Fibroblast of skin of scalp (primary cell): ENCODE results near the gene SYTL5.

ENCODE experiments used
- DNase-seq: peaks from one replicate; pipeline ENCODE4 v3.0.0-alpha.2; 2013

SYTL5 gene

DNA sequence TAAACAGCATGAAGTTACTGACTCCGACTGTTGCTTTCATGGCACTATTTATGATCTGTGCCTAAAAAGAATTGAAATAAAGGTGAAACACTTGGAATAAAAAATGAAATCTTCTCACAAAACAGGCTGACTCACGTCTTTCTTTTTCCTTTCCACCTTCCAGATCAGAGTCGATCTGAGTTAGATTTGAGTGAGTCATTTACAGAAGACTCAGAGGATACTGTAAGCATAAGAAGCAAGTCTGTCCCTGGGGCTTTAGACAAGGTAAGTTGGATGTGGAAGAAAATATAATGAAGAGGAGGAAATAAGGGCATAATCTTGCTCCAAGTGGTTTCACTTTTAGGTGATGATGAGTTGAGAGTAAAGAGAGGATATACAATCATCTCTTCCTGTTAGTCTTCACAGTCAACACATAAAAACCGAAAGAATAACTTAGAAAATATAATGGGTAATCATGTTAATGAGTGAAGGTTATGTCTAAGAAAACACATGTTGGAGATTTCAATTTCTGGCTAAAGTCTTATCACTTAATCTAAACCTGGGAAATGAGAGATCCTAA is 89.7 kb downstream of the SYTL5 start:
- no peak for DNase-seq

DNA sequence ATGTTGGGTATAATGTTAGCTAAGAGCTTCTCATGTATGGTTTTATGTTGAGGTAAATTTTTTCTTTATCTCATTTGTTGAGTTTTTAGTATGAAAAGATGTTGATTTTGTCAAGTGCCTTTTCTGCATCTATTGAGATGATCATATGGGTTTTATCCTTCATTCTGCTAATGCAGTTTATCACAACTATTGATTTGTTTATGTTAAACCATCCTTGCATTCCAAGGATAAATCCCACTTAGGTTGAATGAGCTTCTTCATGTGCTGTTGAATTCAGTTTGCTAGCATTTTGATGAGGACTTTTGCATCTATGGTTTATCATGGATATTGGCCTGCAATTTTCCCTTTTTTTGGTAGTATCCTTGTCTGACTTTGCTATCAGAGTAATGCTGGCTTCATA is 93.3 kb downstream of the SYTL5 start:
- DNase-seq, result no peak

DNA sequence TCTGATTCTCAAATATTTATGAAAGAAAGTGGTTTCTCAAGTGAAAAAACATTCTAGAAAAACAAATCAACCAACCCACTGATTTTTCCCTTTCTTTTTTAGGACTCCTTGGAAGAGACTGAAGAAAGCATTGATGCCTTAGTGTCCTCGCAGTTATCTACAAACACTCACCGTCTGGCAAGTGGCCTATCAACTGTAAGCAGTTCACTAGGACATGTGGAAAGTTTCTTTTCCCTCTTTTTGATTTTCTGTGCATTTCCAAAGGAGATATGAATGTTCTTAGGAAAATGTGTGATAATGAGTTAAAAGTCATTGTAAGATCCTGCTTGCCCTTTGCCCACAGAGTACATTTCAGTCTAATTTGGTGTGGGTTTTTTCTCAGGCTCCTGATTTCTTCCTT is 95.9 kb downstream of the SYTL5 start:
- no peak for DNase-seq

DNA sequence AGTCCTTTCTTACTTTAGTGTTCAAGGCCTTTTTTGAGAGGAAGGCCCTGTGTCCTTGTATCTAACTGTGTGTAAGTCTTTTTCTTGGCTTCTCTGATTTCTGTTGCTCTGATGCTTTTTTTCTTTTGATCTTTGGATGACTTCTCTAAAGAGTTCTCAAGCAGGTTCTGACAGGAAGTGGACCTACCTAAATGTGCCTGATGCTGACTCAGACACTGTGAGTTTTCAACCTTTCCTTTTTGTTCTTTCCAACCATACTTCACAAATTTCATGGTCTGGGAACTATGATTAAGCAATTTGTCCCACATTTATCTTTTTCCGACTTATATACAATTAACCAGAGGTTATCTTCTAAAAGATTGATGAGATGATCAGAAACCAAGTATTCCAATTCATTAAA is 96.5 kb downstream of the SYTL5 start:
- DNase-seq, result no peak

DNA sequence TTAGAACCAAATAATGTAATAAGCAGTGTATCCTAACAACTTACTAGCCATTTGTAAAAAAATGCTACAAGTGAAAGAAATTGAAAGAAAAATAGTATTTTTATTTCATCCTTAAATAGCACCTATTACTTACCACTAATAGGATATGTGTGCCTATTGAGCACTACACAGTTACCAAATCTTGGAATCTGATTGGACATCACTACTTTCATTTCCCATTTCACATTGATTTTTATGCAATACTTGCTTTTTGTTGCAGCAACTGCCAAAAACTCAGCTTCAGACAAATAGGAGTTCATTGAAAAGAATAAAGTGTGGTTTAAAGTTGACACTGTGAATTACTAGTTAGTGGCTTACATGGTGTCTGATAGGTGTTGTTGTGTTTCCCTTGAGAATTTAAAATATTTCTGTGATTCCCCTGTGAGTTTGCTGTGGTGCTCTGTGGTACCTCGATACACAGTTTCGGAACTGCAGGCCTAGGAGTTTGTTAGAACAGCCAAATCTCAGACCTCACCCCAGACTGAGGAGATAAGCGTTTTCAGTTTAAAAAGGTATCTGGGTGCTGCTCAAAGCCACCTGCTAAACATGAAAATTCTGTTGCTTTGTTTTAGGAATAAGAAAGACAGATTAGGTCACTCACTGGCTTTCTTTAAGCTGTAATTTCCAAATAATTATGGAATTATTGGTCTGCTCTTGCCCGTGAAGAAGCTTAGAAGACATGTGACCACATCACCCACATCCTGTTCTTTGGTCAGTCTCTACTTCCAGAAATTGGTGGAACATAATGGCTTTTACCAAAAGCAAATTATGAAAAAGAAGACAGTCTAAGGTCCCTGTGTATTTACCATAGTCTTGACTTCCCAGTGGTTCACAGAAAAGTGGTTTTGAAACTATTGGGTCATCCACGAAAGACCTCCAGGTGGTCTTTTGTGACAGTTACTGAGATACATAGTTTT is 97.8 kb downstream of the SYTL5 start:
- DNase-seq, result no peak

DNA sequence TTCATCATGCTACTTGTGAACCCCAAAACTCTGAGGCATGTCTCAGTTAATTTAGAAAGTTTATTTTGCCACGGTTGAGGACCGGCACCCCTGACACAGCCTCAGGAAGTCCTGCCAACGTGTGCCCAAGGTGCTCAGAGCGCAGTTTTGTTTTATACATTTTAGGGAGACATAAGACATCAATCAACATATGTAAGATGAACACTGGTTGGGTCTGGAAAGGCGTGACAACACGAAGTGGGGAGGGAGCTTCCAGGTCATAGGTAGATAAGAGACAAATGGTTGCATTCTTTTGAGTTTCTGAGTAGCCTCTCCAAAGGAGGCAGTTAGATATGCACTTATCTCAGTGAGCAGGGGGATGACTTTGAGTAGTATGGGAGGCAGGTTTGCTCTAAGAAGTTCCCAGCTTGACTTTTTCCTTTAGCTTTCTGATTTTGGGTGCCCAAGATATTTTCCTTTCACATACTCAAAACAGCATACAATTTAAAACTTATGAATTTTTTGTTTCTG is 98.9 kb downstream of the SYTL5 start:
- DNase-seq, result no peak

DNA sequence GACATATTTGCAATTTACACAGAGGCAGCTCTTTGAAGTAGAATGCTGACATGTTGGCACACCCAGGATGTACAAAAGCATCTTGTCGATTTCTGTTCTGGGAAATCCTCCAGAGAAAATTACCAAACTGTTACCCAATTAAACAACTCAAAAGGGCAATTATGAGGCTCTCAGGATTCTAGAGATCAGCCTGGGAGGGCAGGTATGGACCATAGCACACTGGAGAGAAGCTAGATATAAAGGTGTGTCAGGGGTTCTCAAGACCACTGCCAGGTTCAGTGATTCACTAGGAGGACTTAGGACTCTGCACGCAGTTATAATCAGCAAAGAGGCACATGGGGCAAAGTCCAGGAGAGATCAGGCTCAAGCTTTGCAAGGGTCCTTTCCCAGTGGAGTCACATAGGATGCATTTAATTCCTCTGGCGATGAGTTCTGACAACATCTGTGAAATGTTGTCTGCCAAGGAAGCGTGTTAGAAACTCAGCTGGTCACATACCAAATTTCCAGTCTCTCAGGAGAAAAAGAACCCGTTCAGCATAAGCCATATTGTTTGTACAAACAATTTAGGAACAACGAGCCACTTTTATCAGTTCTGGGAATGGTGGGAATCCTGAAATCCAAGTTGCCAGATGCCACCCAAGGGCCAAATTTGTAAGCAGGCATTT is 100.8 kb downstream of the SYTL5 start:
- no peak for DNase-seq

DNA sequence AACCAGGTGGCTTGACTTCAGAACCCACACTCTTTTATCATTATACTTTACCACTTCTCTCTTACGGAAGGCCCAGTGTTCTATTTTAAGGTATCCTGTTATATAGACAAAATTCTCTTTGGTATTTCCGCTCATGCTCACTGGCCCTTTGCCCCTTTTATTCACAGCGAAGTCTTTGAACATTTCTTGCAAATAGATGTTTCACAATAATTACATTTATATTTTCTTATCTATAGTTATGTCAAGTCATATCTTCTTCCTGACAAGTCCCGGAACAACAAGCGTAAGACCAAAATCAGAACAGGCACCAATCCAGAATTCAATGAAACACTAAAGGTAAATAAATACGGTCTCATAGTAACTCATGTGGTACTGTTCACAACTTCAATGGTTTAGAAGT is 102.0 kb downstream of the SYTL5 start:
- no peak for DNase-seq

DNA sequence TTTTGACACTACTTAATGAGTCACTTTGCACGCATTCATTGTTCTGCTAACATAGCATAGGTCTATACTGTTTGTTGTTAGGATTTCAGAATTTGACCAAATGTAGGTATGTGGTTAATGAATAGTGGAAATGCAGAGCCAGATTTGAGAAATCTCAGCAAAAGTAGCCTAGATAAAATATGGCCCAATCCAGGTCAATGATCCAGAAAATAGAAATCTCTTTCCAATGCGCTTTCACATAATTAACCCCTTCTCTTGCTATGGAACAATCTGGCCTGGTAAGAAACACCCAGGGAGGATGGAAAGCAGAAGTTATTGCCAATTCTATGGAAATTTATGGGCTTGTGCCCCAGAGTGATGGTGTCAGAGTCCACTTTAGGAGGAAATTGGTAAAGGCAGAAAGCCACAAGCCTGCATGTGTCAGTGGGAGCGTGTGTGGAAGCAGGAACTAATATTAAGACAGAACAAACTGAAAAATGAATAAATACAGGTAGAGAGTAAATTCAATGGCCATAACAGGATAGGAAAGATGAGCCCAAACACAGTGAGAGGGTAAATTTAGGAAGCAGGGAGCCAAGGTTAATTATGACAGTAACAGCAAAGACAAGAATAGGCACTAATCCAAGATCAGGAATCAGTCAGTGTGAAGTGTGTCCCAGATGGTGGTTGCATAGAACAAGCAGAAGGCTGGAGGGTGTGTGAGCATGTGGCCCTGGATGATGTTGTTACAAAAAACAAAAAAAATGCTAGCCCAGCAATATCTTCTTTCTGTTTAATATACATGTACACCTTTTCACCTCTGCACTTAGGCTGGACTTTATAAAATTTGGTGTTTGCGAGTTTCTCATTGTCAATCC is 102.9 kb downstream of the SYTL5 start:
- no peak for DNase-seq

DNA sequence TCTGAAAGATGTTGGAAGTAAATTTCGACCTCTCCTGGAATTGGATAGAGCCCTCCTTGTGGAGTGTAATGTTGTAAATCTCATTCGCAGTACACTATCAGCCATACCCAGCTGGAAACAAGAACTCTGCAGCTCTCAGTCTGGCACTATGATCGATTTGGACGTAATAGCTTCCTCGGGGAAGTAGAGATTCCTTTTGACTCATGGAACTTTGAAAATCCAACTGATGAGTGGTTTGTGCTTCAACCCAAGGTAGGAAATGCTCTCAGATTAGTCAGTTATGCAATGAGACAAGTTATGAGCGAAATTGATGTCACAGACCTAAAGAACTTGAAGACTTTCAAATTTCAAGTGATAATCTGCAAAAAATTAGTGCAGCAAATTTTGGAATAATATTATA is 103.9 kb downstream of the SYTL5 start:
- no peak for DNase-seq

DNA sequence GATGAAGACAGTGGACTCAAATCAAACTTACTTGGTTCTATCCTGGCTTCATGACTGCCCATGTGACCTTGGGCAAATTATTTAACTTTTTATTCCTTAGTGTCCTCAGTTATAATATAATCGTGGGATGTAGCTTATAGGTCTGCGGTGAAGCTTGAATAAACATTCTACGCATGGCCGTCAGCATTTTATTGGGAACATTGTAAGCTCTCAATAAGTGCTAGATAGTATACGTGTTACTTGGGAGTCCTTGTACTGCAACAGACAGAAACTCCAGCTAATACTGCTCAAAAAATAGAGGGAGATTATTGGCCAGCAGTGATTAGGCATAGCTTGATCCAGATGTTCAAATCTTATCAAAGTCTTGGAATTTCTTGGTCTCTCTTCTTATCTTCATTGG is 104.8 kb downstream of the SYTL5 start:
- no peak for DNase-seq

DNA sequence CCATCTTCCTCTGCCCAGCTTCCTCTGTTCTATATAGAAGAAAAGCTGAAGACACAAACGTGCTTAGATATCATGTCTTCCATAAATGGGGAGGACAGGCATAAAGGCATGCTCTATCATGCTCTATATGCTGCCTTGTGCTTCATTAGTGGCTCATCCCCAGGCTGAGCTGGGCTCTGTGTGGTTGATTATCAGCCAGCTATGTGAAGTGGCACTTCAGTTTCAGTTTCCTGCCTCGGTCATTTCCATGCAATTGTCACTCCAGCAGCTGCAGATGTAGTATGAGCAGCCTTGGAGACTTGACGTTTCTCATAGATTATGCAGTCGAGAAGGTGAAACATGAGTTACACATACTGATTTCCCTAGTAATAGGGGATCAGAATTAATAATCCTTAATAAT is 106.2 kb downstream of the SYTL5 start:
- DNase-seq, result no peak

DNA sequence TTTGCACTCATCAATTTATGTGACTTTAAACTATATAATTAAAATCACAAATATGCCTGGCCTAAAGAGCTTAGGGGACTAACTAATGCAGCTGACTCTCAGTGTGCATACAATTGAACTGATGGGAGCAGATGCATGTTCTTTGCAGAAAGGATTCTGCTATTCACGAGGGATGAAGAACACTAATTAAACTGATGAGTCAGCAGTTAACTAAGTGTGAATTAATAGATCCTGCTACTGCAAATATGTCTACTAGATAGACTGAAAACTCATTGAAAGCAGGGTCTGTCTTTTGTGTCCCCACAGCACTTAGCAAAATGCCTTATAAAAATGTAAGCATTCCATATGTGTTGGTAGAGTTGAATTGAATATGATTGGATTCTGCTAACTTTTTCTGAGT is 110.4 kb downstream of the SYTL5 start:
- DNase-seq, result no peak

DNA sequence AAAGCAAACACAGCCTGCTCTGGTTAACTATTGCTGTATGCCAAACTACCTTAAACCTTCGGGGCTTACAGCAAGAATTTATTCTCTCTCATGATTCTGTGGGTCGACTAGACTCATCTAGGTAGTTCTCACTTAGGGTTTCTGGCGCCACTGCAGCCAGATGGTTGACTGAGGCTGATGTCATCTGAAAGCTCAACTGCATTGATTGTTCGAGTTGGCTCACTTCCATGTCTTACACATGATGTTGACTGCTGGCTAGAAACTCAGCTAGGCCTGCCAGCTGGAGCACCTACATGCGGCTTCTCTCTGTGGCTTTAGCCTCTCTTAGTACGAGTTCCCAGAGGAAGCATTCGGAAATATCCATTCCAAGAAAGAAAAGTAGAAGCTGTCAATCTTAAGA is 111.1 kb downstream of the SYTL5 start:
- DNase-seq, result no peak

DNA sequence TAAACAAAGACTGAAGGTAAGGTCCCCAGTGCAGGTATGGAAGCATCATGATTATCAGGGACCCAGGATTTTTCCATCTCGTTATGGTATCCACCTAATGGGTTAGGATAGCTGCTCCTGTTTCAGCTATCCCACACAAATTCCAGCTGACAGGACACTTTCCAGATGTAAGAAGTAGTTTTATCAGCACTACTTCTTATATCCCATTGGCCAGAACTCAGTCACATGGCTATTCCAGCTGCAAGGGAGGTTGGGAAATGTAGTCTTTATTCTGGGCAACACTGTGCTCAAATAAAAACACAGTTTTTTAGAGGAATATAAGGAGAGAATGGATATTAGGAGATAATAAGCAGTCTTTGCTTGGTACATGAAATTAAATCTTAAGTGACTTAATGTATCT is 117.6 kb downstream of the SYTL5 start:
- no peak for DNase-seq

DNA sequence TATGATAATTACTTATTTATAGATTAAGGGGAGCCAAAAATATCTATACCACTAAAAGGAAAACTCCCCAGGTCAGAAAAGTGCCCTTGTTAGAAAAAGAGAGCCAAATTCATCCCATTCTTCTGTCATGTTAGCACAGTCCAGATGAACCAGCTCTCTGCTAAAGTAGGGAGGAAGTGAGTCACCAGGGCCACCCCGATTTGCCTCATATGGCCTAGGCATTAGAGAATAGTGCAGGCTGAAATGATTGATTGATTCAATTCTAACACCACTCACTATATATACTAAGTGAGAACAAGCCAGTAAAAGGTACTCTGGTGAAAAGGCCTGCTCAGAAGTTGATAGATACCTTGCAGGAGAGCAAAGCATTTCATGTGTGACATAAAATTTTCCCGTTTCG is 119.8 kb downstream of the SYTL5 start:
- no peak for DNase-seq

DNA sequence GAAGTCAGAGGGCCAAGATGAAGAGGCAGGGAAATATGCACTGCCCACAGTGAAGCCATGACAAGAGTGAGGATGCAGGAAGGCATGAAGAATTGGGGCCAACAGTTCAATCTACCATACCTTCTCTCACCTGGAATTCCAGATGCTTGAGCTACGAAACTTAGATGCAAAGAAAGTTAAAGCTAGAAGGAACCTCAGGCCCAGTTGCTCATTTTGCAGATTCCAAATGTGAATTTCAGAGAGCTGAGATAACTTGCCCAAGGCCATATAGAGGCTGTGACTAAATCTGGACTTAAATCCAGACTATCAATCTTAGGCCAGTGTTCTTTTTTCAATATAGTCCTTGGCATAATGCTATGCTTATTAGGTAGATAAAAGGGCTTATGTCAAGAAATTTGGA is 121.6 kb downstream of the SYTL5 start:
- DNase-seq, result no peak

DNA sequence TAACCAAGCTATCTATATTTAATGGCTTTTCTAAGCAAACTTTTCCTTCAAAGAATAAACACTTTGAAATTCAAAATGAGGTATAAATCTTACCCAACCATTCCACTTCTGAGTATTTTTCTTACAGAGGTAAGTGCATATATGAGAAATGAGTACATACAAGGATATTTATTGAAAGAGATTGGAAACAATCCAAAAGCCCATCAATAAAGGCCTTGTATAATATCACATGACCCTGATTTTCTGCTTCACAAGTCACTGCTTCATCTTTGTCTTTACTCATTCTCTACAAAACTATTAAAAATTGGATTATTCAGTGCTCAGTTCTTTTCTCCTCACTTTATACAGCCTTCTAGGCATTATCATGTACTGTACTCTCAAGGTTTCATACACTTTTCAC is 123.0 kb downstream of the SYTL5 start:
- DNase-seq, result no peak

DNA sequence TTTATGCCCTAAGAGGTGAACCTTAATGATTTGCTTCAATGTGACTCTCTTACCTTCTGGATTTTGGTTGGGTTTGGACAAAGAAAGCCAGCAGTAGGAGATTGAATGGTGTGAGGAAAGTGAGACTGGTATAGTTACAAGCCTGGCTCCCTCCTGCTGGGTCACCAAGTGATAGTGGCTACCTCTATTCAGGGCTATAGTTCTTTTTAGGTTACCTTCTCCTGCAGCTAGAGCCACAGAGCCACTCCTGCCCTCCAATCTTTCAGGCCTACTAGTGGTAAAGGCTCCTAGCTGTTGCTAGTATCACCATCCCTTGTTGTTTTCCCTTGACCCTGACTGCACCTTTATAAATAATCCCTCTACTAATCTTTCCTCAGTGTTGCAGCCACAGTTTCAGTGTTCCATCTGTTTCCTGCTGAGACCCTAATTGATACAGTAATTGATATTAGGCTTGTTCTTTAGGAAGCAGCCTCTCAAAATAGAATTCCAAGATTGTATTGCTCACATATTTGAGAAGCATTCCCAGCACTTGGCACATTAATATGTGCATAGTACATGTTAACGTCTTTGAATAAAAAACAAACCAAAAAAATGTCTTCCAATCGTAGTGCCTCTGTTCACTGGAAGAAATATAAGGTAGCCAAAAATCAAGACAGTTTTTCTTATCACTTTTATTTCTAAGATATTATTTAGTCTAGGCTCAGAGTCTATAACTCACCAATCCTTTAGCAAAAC is 132.0 kb downstream of the SYTL5 start:
- no peak for DNase-seq

DNA sequence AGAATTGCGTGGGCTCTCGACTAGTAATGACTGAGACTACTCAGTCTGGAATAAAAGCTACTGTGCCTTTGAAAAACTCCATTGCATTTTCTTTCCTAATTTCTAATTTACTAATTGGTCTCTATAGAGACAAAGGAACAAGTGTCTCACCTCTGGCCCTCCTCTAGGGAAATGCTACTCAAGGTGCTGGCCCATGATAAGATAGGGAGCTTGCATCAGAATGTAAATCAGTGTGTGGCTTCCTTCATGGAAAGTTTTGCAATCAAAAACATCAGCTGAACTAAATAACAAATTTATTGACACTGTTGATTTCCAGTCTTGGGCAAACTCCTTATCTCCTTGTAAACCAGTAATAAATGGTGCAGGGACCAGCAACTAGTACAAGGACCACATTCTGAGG is 132.5 kb downstream of the SYTL5 start:
- DNase-seq, result no peak

DNA sequence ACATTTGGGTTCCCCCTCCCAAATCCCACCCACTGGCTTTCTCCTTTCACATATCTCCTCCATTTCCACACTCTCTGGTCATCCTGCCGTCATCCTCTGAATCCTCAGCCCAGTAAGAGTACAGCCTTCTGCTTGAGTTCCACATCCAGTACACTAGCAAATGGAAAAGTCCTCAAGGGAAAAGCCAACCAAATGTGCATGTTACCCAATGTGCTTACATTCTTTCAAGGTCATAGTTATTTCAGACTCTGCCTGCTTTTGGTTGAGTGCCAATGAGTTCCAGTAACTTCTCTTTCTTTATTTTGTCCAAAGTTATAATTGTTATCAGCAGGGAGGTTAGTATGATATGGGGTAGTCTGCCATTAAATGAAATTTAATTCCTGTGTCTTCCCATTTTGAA is 136.3 kb downstream of the SYTL5 start:
- DNase-seq, result peak; percentile 66

DNA sequence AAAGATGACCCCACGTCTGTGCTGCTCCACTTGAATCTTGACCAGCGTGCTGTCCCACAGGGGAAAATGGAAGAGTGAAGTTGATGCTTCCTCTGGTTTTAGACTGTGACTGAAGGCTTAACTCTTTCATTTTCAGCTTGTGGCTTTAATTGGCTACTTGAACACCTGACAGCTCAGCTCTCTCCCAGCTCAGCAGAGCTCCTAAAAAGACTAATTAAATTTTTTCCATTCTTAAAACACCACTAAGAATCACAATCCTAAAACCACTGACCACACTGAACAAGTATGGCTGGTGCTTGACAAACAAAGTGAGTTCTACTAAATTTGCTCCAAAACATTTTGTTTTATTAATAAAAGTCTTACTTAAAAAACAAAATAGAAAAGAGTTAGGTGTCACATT is 142.7 kb downstream of the SYTL5 start:
- no peak for DNase-seq
